SIG-M5 treated with dmso at 0.1 percent for 504 hours (cell line): ENCODE data around the gene SMARCE1.

Source experiments
- DNase-seq: peaks from one replicate; lab custom pipeline; 2025; ENCODE audit not compliant: unreplicated experiment; lab: John Stamatoyannopoulos, UW

Gene SMARCE1

DNA sequence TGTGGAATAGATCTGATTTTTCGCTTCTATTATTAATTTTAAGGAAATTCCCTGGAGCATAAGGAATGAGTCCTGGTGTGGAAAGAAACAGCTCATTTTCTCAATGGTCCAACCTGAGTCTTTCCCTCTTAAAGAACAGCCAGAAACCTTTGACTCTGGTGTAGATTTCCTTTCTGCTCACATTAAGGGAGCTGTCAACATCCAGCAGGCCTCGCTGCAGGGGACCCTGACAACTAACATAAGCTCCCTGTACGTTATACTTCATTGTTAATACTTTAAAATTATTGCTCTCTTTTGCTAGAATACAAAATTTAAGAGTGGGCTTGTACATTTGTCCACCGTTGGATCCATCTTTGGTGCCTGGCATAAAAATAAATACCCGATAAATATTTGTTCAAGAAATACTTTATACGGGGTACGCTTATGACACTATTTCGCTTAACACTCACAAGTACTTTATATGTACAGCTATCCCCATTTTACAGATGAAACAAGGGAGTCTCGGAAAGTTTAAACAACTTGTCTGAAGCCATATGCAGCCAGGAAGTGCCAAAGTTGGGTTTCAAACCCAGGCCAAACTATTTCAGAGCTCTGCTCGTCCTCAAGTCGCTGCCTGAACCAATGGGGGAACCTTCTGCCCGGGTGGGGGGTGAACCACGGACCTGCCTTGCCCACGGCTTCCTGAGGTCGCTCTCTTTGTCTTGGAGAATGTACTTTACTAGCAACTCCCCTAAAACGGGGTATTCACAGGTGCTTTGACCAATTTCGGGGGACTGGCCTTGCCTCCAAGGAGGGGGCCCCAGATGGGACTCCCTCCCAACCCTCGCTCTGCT is 611 bp downstream of the SMARCE1 start:
- DNase-seq: peak; percentile 65

DNA sequence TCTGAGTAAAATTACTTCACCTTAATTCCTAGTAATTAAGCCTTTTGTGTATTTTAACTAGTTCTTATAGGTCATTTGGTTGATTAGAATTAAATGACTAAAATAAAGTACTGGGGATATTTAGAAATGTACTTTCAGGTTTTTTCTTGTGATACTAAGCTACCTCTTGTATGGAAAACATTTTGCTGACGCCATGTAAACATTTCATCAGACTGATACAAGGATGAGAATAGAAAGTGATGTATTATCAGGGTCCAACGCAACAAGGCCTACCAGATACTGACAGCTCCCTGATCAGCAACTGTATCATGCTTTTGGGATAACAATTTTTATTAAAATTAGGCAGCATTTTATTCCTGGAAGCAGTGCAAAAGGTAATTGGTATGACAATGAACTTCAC is 1.7 kb downstream of the SMARCE1 start:
- no peak for DNase-seq

DNA sequence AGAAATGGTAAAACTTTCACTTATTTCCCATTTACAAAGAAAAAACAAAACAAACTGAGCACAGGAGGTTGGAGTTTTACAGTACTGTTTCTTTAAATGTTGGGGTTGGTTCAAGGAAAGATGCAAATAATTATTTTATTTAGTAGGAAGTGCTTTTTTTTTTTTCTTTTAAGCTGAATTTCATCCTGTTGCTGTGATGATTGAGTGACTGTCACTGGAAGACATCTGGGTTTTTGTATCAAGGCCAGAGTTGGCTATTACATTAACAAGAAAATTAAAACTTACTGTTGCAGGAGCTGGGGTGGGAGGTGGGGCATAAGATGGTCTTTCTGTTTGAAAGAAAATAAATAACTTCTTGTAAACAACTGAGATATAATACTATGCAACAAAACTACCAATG is 2.3 kb downstream of the SMARCE1 start:
- DNase-seq: no peak

DNA sequence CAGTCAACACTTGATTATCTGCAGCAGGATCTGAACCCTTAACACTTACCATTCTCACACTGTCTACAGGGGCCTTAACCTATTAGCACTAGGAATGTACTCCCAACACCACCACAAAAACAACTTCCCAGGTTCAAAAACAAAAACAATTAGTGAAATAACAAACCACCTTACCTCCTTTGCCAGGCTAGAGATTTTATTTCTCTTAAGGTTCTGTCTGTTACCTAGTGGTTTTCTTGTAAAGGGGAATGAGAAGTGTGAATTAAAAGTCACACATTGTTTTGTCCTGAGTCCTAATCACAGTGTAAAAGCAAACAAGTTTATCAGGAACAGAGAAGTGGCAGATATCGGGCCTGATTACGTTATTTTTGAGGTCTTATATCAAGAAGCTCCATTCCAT is 9.7 kb downstream of the SMARCE1 start:
- DNase-seq: no peak

DNA sequence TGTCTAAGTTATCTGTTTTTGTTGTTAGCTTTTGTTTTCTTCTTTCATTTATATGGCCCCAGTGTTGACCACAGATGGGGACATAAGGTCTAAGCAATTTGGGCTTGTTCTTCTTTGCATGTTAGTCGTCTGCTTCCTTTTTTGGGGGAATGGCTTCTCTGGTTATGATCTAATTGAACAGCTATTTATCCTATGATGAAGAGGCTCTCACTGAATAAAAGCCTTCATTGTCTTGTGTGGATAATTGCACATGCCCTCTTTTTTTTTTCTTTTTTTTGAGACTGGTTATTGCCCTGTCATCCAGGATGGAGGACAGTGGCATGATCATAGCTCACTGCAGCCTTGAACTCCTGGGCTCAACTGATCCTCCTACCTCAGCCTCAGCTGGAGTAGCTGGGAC is 13.7 kb downstream of the SMARCE1 start:
- no peak for DNase-seq

DNA sequence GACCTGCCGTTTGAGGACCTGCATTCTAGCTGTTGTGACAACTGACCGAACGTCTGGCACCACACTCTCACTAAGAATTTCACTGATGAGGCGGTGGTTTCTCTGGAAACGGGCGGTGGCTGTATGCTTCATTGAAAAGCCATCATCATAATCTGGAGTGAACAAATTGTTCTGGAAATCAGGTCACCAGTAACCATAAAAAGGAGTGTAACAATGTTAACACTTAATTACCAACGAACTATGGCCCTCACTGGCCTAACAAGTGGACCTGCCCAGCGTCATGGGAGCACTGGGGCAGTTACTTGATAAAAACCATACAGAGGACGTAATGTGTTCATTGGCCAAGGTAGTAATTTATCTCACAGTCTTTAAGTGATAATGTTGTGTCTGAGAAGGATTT is 15.4 kb downstream of the SMARCE1 start:
- no peak for DNase-seq

DNA sequence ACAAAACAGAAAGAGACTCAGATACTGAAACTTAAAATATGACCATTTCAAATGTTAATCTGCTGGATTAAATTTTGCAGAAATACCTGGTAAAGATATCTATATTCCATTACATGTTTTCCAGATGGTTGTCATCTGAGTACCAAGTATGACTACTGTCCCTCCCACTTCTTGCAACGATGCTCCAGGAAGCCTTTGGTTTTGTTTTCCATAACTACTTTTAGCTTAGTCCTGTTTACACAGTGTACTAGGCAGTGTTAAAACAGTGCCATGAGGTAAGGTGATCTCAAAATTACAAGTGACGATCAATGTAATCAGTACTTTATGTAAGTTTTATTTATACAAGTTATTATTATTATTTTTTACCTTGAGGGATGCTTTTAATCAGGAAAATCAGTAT is 17.8 kb downstream of the SMARCE1 start:
- DNase-seq: no peak

DNA sequence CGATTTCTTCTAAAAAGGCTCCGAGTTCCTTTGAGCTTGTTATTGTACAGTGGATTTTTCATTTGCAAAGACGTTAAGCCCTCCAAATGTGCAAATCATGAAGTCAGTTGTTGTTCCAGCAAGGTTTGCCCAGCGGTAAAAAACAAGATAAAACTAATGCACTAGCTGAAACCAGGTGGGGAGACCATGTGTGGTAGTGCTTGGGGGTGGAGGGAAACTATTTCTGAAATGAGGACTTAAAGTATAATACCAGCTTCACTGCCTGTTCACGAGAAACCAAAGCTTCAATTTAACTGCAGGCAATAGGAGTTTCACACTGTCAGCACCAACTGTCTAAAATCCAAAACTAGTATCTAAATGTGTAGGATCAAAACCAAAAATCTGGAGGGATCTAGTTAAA is 22.3 kb downstream of the SMARCE1 start:
- no peak for DNase-seq

DNA sequence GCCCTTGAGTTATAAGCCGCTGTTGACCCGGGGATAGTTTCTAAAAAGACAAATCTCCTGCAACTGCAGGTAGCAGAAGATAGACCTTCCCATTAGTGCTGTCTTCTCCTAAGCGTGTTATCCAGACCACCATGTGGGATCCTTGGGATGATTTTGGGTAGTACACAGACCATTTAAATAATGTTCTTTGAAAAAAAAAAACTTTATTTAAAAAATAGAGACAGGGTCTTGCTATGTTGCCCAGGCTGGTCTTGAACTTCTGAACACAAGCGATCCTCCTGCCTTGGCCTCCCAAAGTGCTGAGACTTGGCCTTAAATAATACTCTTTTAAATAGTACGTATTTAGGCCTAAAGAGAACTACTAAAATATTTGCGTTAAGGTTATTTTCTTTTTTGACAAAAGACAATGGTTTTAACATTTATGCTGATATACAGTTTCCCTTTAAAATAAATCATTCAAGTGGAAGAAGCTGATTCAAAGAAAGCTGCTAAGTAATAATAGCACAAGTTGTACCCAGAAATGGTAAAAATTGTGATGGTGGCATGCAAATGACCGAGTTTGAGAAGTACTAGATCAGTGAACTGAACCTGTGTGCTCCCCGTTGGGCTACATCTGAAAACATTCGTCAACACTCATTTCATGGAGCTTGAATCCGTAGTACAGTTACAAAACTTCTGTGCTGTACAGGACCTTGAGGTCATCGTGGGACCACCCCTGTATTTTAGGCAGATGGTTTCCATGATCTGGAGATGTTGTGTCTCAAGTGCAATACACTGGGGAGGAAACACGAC is 24.0 kb downstream of the SMARCE1 start:
- no peak for DNase-seq

DNA sequence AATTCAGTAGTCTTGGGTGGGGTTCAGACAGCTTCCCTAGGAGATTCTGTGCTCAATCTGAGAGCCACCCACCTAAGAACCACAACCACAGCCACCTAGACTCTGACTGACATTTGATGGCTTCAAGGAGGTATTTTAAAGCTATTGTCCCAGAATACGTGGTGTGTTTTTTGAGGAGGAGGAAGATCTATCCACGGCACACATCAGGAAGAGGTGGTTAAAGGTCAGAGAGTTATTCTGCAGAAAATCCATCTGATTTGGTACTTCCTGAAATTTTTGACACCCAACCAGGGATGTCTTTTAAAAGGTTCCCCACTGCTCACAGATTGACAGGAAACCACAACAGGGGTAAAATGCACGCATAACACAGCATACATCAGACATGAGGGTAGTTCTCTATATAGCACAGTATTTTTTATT is 25.1 kb downstream of the SMARCE1 start:
- DNase-seq: peak; percentile 37

DNA sequence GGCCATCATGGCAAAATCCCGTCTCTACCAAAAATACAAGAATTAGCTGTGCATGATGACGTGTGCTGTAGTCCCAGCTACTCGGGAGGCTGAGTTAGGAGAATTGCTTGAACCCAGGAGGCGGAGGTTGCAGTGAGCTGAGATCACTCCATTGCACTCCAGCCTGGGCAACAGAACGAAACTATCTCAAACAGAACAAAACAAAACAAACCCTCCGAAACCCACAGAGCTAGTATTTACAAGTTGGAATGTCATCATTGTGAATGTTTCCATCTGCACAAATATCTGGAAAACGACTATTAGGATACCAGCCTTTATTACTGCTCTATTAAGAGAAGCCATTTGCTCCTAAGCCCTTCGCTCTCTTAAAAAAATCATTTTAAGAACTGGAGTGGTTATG is 26.0 kb downstream of the SMARCE1 start:
- no peak for DNase-seq

DNA sequence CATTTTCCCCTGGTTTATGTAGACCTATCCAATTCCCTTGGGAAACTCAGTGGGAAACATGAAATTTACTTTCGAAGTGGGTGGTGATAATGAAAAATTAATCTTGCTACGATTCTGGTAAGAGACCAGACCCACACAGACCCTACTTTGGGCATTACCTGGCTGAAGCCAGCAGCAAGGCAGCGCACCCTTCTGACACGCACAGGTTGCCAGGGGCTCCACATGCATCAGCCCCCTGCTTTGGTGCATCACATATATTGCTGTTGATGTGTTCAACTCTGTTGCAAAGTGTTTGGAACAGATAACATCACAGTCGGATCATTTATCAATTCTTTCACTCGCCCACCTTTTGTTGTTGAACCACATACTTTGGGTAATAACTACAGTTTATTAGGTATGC is 26.6 kb downstream of the SMARCE1 start:
- DNase-seq: no peak

DNA sequence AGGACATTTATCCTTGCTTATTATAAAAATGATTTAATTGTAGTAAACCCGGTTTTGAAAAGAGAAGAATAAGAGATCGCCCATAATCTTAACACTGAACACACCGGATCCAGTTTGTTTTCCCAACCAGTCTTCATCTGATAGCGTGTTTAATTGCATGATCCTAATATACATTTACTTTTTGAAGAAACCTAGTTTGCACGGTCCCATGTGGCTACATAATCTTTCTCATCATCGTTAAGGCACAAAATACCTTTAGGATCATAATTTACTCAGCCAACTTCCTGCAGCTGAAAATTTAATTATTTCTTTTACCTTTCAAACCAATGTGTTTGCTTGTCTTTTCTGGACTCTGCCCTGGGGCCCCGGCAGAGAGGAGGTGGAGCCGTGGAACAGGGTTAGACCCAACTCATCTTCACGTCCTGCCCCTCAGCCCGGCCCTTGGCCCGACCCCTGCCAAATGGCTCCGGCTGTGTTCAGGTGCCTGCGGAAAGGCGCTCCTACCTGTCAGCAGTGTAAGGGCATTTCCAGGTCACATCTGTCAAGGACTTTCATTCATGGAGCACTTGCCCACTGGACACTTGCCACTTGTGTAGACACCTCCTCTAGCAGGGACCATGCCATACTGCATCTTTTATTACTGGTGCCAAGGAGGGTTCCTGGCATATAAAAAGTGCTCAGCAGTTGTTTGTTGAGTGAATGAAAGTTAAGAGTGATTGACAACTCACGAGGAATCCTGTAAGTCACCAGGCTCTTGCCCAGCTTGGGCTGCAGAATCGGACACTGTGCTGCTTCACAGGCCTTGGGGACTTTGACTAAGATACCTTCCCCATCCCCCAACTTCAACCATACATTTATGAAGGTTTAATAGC is 28.6 kb downstream of the SMARCE1 start:
- no peak for DNase-seq

DNA sequence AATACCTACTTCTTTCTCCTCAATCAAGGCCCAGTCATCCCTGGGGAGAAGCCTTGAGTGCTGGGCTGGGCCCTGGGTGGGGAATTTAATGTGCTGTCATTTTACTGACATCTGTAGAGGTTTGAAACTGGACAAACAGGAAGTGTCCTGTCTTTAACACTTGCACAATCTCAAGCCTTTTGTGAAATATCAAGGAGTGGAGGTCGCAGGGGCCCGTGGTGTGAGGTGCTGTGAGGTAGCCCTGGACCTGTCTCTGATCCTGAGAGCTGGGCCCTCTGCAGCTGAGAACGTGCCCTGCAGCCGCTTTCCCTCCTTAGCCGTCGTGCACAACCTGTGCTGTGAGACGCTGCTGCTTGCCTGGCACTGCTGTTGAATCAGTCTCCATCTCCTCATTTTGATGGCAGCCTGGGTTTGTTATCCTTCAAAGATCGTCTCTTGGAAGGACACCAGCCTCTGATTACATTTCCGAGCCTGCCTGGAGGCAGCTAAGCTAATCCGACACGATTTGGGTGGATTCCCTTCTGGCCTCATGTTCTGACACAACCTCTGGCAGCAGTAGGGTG is 29.9 kb downstream of the SMARCE1 start:
- DNase-seq: peak; percentile 37

DNA sequence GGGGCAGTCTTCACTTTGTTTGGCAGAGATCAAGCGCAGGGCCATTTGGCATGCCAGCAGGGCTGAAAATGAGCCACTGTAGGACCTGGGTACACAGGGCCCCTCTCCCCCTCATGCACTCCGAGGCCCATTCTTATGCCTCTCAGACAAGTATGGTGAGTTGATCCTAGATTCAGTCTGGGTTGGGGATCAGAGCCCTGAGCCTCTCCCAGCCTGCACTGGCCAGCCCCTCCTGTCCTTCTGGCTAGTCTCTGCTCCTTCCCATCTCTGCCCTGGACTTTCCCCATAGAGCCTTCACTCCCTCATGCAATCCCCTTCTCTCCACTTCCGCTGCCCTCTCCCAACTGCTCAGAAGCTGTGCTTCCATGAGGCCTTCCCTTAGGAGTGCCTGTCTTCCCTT is 31.0 kb downstream of the SMARCE1 start:
- DNase-seq: no peak

DNA sequence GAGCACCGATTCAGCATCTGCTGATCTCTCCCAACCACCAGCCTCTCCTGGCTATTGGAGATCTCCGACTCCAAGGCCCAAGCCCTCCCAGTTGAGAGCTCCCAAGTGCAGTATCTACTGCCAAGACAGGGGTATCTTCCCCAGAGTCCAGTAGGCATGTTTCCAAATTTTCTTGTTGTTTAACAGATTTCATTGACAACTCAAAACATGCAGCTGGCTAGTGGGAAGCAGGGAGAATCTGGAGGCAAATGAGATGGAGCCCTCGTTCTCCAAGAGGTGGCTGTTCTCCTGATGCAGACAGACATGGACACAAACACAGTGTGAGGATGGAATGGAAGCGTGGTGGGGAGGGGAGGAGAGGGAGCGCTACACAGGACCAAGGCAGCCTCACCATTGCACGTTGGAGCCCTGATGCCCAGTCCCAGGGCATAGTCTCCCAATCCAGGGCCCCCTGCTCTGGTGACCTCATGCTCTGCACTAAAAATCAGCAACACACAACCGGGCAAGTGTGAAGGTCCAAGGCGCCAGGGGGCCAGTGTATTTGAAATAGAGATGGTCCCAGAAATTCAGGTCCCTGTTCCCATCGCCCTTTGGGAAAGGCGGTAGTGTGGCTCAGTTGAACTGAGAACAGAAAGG is 31.7 kb downstream of the SMARCE1 start:
- DNase-seq: no peak

DNA sequence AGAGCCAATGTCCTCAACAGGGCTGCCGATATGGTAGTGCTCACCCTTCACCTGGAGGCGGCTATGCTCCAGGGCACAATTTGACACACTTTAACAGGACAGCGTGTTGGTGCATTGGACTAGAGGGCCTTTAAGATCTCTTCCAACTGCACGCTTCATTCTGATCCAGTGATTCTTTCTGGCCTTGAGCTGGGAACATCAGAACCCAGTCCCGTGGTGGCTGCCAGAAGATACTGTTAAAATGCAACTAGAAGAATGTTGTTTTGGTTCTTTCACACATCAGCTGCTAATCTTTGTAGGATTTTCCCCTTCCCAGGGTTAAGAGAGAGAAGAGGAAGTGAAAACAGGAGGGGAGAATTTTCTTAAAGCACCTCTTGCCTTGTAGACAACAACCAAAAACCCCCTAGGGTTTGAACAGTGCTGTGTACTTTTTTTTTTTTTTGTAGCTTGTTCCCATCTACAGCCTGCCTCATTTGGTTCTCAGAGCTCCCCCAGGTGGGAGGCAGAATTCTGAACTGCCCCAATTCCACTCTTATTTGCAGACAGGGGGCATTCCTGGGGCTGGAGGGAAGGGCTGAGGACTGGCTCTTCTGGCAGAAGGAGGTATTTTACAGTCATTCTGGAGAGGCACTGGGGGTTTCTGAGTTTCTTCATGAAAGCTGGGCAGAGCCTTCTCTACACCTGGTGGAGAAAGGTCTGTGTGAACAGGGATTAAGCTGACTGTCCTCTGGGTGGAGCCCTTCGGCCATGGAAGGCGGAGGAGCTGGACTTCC is 32.4 kb downstream of the SMARCE1 start:
- peak; percentile 37 for DNase-seq

DNA sequence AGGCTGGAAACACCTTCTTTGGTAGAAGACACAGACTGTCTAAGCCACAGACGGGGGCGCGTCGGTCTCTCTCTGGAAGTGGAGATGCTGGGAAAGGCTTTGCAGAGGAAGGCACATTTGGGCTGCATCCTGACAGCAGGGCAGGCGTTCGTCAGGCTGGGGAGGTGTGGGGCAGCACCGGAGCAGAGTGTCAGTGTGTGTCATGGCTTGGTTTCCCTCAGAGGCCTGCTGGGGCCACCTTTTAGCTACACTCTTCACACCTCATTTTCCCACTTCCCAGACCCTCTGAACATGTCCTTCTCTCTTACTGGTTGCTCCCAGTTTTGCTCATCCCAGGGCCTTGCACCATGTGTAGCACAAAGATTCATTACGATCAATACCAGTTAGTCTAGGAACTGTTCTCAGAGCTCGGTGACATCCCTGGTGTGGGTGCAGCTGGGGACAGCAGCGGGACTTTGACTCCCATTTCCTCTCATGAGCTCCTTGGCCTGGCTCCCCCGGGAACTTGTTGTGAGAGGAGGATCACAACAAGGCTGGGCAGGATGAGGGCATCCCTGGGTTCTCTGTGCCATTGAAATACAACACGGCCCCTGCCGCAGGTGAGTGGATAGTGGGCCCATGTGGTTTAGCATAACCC is 33.1 kb downstream of the SMARCE1 start:
- DNase-seq: no peak

DNA sequence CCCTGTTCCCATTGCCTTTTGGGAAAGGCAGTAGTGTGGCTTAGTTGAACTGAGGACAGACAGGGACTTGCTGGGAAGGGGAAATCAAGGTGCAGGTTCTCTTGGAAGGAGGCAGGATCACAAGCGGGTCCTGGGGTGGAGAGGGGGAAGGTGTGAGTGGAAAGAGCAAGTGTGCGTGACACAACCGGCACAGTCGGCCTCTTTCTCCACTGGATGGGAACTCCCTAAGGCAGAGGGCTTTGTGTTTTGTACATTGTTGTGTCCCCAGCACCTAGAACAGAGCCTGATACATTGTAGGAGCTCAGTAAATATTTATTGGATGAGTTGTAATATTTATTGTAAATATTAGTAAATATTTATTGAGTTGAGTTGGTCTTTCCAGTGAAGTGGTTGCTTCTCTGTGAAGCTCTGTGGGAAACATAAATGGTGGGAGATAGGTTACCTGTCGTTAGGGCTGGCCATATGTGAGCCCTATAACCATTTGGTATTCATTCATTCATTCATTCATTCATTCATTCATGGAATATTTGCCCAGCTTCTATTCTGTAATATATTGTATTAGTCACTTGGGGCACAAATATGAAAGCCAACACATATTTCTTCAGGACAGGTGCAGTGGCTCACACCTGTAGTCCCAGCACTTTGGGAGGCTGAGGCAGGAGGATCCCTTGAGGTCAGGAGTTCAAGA is 34.0 kb downstream of the SMARCE1 start:
- DNase-seq: no peak
